Astrocyte (in vitro differentiated cells and primary cell): ENCODE data around the gene RDH14.

Source experiments
- EZH2 ChIP-seq: IDR thresholded peaks from 2 replicates; pipeline ENCODE4 v1.6.1; 2012; ENCODE audit warnings: mild to moderate bottlenecking, low read length, inconsistent platforms; ENCODE audit not compliant: insufficient read depth
- TF ChIP-seq, protein P1 (sequence below): IDR thresholded peaks from 2 replicates; pipeline ENCODE4 v1.5.1; 2011; ENCODE audit warnings: low read depth, mild to moderate bottlenecking, inconsistent platforms, low read length, moderate library complexity; ENCODE audit not compliant: insufficient read depth

DNA sequence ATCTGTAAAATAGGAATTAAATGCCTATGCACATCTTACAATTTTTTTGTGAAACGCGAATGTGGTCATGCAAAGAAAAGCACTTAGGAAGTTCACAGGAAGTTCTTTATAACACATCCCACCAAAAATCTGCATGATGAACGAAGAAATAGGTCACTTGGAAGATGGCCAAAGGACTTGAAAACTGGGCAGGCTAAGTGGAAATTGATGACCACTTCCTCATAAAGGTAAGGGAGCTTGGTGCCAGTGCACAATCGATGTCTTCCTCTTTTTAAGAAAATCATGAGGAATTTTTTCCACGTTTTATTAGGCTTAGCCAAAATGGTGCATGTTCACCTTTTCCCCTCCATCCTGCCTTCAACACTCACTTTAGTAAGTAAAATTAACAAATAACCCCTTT, 37.2 kb upstream of the RDH14 start:
- TF ChIP-seq, protein P1, sequence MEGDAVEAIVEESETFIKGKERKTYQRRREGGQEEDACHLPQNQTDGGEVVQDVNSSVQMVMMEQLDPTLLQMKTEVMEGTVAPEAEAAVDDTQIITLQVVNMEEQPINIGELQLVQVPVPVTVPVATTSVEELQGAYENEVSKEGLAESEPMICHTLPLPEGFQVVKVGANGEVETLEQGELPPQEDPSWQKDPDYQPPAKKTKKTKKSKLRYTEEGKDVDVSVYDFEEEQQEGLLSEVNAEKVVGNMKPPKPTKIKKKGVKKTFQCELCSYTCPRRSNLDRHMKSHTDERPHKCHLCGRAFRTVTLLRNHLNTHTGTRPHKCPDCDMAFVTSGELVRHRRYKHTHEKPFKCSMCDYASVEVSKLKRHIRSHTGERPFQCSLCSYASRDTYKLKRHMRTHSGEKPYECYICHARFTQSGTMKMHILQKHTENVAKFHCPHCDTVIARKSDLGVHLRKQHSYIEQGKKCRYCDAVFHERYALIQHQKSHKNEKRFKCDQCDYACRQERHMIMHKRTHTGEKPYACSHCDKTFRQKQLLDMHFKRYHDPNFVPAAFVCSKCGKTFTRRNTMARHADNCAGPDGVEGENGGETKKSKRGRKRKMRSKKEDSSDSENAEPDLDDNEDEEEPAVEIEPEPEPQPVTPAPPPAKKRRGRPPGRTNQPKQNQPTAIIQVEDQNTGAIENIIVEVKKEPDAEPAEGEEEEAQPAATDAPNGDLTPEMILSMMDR = no peak
- no peak for TF ChIP-seq EZH2
